HepG2 (cell line): ENCODE data around the gene USP32. TPM values are rescaled to one million over a fixed set of nuclear protein-coding genes. Genes with fewer than 3 reads are reported as not detected.

Experiments used
- ATF4 ChIP-seq, 2 experiments: fragments of 450-650 bp in 1 of 2; sonication (generic) in 1 of 2; formaldehyde crosslinking; IDR thresholded peaks; 2 replicates each; pipeline versions ENCODE4 v1.5.0 to v1.8.0; 2020 to 2022; ENCODE audit warnings: mild to moderate bottlenecking in 1 of 2, missing genetic modification reagents in 1 of 2
- GMEB1 ChIP-seq: sonication (generic); formaldehyde crosslinking; IDR thresholded peaks from 2 replicates; pipeline ENCODE4 v1.5.1; 2020; ENCODE audit warnings: missing genetic modification reagents, mild to moderate bottlenecking, borderline replicate concordance
- GPBP1L1 ChIP-seq: sonication (generic); formaldehyde crosslinking; IDR thresholded peaks from 2 replicates; pipeline ENCODE4 v1.5.0; 2020; ENCODE audit warnings: mild to moderate bottlenecking, missing genetic modification reagents
- HNF4G ChIP-seq, 2 experiments: sonication (generic) in 1 of 2; formaldehyde crosslinking in 1 of 2; IDR thresholded peaks; 2 replicates each; pipeline versions ENCODE4 v1.4.0 to v1.6.1; 2011 to 2020; ENCODE audit warnings: borderline replicate concordance in 2 of 2, low read depth in 2 of 2, mild to moderate bottlenecking in 2 of 2, low read length in 1 of 2, missing genetic modification reagents in 1 of 2, moderate library complexity in 1 of 2
- HOMEZ ChIP-seq: IDR thresholded peaks from 2 replicates; pipeline ENCODE4 v1.6.1; 2016; ENCODE audit warnings: low read depth
- NFRKB ChIP-seq: fragments of 450-650 bp; IDR thresholded peaks from 2 replicates; pipeline ENCODE4 v1.6.1; 2017
- RNF2 ChIP-seq: fragments of 450-650 bp; conservative IDR thresholded peaks from 2 replicates; pipeline ENCODE4 v1.6.1; 2016; ENCODE audit warnings: low read depth
- RXRA ChIP-seq: sonication (generic); formaldehyde crosslinking; IDR thresholded peaks from 2 replicates; pipeline ENCODE4 v1.5.1; 2020; ENCODE audit warnings: missing genetic modification reagents
- SAP130 ChIP-seq: IDR thresholded peaks from 2 replicates; pipeline ENCODE4 v1.6.1; 2016; ENCODE audit warnings: low read depth
- SMC3 ChIP-seq: IDR thresholded peaks from 2 replicates; pipeline ENCODE4 v1.6.1; 2011; ENCODE audit warnings: low read length, improper control_type of control experiment
- SP4 ChIP-seq: sonication (generic); formaldehyde crosslinking; IDR thresholded peaks from 2 replicates; pipeline ENCODE4 v1.8.1; 2023; ENCODE audit warnings: mild to moderate bottlenecking, missing genetic modification reagents
- XRCC5 ChIP-seq: fragments of 200-400 bp; formaldehyde crosslinking; optimal IDR thresholded peaks from 2 replicates; pipeline ENCODE3; 2017; ENCODE audit warnings: mild to moderate bottlenecking, low read length
- ZNF432 ChIP-seq: sonication (generic); formaldehyde crosslinking; IDR thresholded peaks from 2 replicates; pipeline ENCODE4 v1.5.0; 2020; ENCODE audit warnings: missing genetic modification reagents, mild to moderate bottlenecking, borderline replicate concordance
- ZNF441 ChIP-seq: sonication (generic); formaldehyde crosslinking; IDR thresholded peaks from 2 replicates; pipeline ENCODE4 v1.7.0; 2021; ENCODE audit warnings: missing genetic modification reagents, borderline replicate concordance
- polyA plus RNA-seq, 8 experiments: library from polyadenylated mRNA; depleted of rRNA in 3 of 8; stranded (reverse) in 7 of 8; unstranded in 1 of 8; fragments of >200 nt; fragmentation: Illumina TruSeq in 4 of 8; extraction: Trizol in 4 of 8; gene quantifications; 2 replicates each; pipeline versions ENCODE4 v1.2.1 to v1.2.3, GENCODE V29; 2011 to 2016; ENCODE audit warnings: low read depth in 4 of 8, missing spikeins in 1 of 8, mixed read lengths in 1 of 8; ENCODE audit not compliant: insufficient read depth in 1 of 8
- total RNA-seq, 5 experiments: library from RNA; depleted of rRNA; stranded (reverse); fragments of >200 nt; fragmentation: Illumina TruSeq; extraction: Trizol; gene quantifications; 2 replicates each; pipeline ENCODE4 v1.2.3, GENCODE V29; 2016; ENCODE audit warnings: low read depth in 1 of 5
- TF ChIP-seq, protein P1 (sequence below): sonication (generic); formaldehyde crosslinking; IDR thresholded peaks from 2 replicates; pipeline ENCODE4 v1.5.1; 2020; ENCODE audit warnings: mild to moderate bottlenecking, missing genetic modification reagents, moderate library complexity
- TF ChIP-seq, protein P2 (sequence below): sonication (generic); formaldehyde crosslinking; IDR thresholded peaks from 2 replicates; pipeline ENCODE4 v1.8.0; 2022; ENCODE audit warnings: missing genetic modification reagents, low read depth, mild to moderate bottlenecking, borderline replicate concordance

The USP32 gene
- total and polyA plus RNA-seq, 2 of the 13 experiments (the other 11 are each of a cell fraction or from before 2014, with no cell fraction given) = 24.9 to 39.9 TPM

DNA sequence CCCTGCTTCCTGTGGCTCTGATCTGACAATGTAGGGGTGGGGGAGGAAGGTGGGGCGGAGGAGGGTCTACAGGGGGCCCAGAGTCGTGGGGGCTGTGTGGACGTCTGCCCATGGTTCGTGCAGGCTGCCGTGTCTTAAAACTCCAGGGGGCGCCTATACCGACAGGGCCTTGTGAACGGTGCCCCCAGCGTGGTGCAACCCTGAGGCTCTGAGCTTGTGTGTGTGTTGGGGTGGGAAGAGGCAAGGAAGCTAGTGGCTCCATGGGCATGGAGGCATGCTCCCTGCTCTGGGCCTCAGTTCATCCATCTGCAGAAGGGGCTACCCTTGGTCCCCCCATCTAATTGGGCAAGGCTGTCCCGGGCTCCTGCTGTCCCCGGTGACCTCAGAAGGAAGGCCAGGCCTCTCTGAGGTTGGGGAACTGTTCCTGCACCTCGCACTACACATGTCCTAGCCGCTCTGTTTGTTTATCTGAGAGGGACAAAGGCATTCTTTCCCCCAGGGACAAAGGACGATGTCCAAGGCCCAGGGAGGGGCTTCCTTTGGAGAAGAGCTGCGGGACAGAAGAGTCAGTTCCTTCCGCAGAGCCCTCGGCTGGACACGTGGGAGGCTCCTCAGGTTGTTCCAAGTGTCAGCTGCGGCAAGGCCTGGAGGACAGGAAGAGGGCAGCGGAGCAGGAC is 228.7 kb downstream of the USP32 start (continued):
- no peak for TF ChIP-seq GMEB1 (CRISPR knock-in tag)
- no peak for TF ChIP-seq ZNF441 (CRISPR knock-in tag)
- TF ChIP-seq, protein P1, sequence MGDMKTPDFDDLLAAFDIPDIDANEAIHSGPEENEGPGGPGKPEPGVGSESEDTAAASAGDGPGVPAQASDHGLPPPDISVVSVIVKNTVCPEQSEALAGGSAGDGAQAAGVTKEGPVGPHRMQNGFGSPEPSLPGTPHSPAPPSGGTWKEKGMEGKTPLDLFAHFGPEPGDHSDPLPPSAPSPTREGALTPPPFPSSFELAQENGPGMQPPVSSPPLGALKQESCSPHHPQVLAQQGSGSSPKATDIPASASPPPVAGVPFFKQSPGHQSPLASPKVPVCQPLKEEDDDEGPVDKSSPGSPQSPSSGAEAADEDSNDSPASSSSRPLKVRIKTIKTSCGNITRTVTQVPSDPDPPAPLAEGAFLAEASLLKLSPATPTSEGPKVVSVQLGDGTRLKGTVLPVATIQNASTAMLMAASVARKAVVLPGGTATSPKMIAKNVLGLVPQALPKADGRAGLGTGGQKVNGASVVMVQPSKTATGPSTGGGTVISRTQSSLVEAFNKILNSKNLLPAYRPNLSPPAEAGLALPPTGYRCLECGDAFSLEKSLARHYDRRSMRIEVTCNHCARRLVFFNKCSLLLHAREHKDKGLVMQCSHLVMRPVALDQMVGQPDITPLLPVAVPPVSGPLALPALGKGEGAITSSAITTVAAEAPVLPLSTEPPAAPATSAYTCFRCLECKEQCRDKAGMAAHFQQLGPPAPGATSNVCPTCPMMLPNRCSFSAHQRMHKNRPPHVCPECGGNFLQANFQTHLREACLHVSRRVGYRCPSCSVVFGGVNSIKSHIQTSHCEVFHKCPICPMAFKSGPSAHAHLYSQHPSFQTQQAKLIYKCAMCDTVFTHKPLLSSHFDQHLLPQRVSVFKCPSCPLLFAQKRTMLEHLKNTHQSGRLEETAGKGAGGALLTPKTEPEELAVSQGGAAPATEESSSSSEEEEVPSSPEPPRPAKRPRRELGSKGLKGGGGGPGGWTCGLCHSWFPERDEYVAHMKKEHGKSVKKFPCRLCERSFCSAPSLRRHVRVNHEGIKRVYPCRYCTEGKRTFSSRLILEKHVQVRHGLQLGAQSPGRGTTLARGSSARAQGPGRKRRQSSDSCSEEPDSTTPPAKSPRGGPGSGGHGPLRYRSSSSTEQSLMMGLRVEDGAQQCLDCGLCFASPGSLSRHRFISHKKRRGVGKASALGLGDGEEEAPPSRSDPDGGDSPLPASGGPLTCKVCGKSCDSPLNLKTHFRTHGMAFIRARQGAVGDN (CRISPR knock-in tag) = peak; percentile 73
- peak; percentile 28 for TF ChIP-seq XRCC5
- TF ChIP-seq GPBP1L1 = no peak
- TF ChIP-seq ATF4 (CRISPR knock-in tag; IDR thresholded peaks at IDR 0.05) = no peak
- no peak for TF ChIP-seq HNF4G (IDR thresholded peaks at IDR 0.05; ENCODE audit: borderline replicate concordance, low read depth, low read length)
- TF ChIP-seq HNF4G (CRISPR knock-in tag; IDR thresholded peaks at IDR 0.05; ENCODE audit: borderline replicate concordance, low read depth) = no peak
- no peak for TF ChIP-seq NFRKB
- TF ChIP-seq RXRA (CRISPR knock-in tag) = 0 out of 2 replicates have a peak, but pooled peaks have one; percentile 23
- peak; percentile 23; the same call in 1 of the 2 replicates for TF ChIP-seq SAP130
- no peak for TF ChIP-seq ZNF432
- no peak for TF ChIP-seq RNF2
- TF ChIP-seq SMC3 = no peak
- no peak for TF ChIP-seq SP4 (CRISPR knock-in tag)
- TF ChIP-seq, protein P2, sequence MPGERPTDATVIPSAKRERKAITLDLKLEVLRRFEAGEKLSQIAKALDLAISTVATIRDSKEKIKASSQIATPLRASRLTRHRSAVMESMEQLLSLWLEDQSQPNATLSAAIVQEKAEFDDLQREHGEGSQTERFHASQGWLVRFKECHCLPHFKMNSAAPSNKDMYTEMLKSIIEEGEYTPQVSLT (CRISPR knock-in tag) = no peak
- TF ChIP-seq HOMEZ (CRISPR knock-in tag) = no peak
